ENCODE measurements around the gene SLC8A1.

SLC8A1 gene

DNA sequence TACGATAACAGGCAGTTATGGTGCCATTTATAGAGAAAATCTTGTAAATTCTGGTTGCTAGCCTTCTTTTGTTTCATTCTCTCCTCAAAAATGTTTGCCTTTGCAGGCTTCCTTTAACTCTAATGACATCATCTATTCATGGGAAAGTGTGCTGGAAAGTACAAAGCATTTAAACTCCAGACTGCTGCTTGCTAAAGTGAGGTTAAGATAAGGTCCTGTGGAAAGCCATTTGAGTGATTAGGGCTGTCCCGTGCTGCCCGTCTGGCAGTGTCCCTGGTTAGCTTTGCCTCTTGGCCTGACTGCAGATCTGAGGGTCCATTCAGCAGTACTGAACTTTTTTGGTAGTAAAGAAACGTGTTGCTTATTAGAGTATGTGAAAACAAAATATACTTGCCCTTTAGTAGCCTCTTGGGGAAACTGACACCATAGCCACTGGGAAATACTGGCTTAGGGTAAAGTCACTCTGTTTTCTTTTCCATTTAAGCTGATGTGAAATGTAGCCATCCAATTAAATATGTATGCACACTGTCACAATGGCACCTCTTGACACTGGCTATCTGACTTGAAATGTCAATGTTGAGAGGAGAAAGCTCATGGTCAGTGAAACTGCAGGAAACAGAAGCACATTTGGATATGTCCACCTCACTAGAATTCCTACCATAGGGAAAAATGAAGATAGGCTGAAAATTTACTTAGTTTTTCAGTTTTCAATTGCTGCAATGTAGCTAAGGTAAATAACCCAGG is 321.5 kb downstream of the SLC8A1 start:
- DNase-seq: no peak

- no peak for DNase-seq
Observed at GRCh38 chr2:40129725-40130124, 322.2 kb downstream of the SLC8A1 start.

DNA sequence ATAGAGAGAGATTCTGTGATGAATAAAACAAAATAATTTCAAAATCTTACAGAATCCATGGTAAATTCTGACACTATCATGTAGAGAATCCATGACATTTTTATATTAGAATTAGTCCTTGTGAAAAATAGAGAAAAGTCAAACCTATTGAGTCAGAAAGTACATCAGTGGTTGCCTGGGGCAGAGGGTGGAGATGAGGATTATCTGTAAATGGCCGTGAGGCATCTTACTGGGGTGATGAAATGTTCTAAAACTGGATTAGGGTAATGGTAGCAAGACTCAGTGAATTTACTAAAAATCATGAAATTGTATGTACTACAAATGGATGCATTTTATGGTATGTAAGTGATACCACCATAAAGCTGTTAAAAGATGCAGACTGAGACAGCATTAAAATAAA is 323.1 kb downstream of the SLC8A1 start:
- no peak for DNase-seq

DNA sequence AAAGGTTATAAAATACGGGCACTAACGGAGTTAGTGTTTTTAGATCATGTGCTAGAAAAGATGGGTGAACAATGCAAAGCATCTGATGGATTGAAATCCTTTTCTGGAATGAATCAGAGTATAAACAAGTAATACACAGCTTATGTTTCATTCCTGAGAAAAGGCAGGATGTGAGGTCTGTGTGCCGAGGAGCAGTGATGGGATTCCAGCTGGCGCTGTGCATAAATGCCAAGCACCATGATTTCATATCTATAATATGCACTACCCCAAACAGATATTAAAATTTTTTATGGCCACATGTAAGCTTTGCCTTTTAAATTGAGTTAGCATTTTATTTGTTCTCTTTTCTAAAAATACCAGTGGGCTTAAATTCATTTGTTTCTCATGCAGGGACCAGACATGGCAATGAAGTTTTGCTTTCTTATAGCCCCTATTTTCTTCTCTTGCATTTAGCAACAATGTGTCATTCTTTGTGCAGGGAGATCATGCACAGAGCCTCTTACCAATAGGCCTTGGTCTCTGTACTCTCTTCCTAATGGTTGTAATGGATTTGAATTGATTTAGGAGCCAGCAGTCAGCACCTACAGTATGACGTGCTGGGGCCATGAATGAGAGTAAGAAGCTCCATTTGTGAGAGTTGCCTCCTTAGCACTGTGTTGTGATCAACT is 323.9 kb downstream of the SLC8A1 start:
- no peak for DNase-seq

- no peak for DNase-seq
Observed at GRCh38 chr2:40127146-40127545, 324.7 kb downstream of the SLC8A1 start.

DNA sequence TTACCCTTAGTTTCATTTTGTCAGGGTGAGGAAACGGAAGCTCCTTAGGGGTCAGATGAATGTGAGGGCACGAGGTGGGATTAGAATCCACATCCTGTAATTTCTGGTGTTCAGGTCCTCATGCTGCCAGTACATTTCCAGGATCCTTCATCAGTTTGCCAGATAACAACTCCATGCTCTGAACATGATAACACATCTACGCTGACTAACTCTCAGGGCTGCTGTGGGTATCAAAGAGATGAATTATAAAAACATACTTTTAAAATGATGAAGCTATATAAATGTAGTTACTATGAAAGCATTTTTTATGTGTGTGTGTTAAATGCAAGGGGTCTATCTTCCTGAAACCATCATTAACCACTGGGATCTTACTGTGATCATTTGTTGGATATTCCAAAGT is 325.9 kb downstream of the SLC8A1 start:
- no peak for DNase-seq

DNA sequence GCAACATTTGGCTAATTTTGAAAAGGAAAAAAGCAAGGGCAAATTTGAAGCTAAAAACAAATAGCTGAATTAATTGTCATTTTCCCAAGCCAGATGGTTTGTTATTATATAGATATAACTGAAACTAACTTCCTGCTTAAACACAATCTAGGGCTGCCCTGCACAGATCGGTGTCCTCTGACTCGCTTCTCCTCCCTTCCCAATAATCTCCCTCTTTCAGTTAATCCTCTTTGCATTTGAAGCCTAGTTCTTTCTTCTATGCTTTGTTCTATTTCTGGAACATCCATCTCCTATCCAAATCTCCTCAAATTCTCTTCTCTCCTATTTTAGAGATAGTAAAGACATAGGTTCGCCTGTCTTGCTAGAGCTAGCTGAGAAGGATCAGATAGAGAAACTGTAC is 328.1 kb downstream of the SLC8A1 start:
- DNase-seq: no peak

GRCh38 chr2:40123326-40123725 is 328.6 kb downstream of the SLC8A1 start:
- no peak for DNase-seq

DNA sequence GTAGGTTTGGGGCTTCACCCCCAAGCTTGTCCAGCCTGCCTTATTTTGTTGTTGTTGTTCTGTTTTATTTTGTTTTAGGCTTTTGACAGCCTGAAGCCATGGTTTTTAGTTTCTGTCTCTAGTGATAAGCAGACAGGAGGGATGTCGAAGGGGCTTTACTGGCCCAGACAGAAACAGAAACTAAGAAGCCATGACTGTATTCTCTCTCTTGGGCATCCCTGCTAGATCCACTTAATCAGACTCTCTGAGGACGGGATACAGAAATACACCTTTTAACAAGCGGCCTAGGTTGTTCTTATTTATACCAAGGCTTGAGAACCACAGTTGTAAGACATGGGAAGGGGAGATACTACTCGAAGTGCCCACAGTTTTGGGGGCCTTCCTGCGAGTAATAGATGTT is 330.9 kb downstream of the SLC8A1 start:
- no peak for DNase-seq

GRCh38 chr2:40120026-40120425 is 331.9 kb downstream of the SLC8A1 start:
- DNase-seq: no peak

DNA sequence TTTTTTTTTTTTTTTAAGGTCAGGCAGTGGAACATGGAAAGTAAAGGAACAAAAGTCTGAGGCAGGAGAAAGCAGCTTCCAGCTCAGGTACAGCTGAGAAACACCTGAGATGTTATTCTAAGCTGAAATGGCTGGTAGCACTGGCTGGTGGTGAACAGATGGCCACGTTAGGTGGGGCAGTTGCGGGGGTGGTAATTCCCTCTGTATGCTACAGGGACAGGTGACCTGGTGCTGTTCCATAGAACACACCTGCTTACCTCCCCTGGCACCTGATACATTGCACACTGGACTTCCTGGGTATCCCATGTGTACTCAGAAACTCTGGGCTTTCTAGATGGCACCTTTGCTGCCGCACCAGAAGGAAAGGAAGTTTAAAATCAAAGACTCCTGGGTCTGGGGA is 333.3 kb downstream of the SLC8A1 start:
- no peak for DNase-seq

GRCh38 chr2:40115894-40116293 is 336.0 kb downstream of the SLC8A1 start:
- no peak for DNase-seq

DNA sequence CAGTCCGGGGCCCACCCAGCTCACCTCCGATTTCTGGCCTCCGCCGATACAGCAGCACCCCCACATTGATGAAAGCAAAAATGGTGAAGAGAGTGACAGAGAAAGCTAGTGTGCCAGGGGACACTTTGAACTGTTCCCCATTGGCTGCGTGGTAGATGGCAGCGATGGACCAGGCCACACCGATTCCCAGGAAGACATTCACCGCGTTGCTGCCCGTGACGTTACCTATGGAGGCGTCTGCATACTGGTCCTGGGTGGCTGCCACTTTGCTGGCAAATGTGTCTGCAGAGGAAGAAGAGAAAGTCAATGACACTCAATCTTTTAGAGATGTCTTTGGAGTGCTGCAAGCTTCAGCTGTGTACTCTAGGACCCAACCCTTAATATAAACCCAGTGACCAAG is 336.5 kb downstream of the SLC8A1 start:
- DNase-seq: no peak

DNA sequence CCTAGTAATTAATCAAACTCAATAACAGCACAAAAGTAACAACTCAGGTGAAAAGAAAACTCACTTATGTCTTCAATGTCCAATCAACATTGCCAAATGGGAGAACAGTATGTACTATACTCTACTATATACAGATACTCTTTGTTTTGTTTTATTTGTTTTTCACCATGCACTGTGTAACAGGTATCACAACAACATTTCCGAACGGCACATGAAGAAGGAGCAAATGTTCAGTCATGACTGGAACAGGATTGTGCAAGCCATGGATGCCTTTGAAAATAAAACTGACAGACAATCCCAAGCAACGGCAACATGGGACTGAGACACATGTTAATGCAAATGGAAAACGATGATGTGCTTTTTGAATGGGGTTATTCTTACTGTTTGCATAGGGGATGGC is 337.9 kb downstream of the SLC8A1 start:
- DNase-seq: no peak

DNA sequence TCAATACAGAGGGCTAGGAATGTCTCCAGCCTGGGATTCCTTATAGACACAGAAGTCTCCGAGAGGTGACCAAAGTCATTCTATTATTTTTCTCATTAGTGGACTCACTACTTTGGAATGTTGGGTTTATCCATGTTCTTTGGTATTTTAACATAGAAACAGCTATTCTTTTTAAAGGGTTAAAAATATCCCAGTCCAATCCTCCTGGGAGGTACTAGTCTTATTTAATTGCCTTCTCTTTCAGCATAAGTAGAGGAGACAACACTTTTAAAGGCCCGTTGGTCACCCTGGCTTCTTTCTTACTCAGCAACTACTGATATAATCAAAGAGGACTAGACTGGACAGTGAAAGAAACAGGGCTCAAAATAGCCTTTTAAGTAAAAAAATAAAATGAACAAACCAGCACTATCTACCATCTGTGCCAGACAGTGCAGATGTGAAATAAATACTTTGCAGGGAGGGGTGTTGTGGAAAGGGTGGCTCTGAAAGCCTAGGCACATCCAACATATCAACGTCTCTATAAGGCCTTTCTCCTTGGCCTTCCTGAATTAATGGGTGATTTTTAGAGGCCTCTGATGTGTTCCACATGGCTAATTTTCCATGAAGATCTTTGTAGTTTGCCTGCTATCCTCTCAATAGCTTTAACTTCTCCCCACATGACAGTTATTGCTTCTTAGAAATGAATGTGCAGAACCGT is 338.5 kb downstream of the SLC8A1 start:
- no peak for DNase-seq

DNA sequence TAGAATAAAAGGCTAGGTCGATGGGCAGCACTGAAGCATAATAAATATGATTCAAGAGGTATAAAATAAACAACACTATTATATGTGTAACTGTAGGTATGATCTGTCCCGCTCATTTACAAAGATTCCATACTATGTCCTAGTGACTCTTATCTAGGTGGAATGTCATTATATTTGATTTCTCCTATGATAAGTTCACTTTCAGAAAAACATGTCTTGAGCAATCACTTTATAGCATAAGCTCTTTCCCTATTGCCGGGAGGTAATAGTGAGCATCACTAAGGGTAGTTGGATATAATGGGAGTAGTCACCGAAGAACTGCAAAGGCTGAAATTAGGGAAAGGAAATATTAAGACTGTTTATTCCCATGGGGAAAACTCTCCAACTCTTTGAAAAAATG is 342.5 kb downstream of the SLC8A1 start:
- no peak for DNase-seq

GRCh38 chr2:40108851-40109250 is 343.0 kb downstream of the SLC8A1 start:
- no peak for DNase-seq

DNA sequence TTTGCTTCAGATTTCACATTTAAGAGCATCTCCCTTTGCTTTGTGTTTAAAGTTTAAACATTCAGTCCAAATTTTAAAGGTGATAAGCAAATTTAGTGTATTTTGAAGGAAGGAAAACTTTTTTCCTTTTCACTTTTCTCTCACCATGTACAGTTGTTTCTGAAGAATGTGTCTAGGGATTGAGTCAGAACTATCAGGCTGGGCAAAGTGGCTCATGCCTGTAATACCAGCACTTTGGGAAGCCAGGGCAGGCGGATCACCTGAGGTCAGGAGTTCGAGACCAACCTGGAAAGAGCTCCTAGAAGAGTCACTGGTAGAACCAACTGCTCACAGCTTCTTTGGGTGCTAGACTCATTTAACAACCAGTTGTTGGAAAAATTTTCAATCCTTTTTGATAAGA is 345.8 kb downstream of the SLC8A1 start:
- DNase-seq: no peak

GRCh38 chr2:40105593-40105992 is 346.3 kb downstream of the SLC8A1 start:
- DNase-seq: no peak

- no peak for DNase-seq
Observed at GRCh38 chr2:40103590-40103989, 348.3 kb downstream of the SLC8A1 start.

DNA sequence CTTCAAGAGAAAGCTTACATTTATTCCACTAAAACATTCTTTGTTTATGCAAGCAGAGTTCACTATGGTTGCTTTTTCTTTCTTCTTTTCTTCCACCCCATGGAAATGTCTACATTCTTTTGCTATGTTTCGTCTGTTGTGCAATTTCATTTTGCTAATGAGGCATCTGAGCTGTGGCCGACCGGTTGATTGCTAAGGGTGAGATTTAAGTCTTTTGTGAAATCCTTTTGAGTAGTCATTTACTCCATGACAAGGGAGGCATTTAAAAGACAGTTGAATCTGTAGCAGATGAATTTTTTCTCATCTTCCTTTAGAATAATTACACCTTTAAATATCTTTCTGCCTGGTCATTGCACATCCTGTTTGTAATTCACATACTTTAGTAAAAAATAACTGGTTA is 348.7 kb downstream of the SLC8A1 start:
- DNase-seq: no peak

- DNase-seq: no peak
Observed at GRCh38 chr2:40102447-40102846, 349.4 kb downstream of the SLC8A1 start.

DNA sequence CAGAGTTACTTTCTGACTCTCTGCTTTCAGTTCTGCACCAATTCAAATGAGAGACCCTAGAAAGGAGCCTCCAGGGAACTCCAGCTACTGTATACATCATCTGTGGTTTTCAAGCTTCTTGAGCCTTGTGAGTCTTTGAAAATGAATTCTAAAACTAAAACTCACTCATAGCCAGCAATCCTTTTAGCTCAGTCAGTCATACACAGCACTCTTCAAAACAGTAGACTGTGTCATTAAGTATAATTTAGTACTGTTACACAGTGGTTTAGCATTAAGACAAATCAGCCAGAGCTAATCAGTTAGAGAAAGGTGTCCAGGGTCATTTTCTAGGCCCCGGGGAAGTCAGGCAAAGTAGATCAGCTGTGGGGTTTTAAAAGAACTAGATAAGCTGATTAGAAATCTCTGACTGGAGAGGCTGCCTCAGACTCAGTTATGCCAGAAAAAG is 350.7 kb downstream of the SLC8A1 start:
- DNase-seq: no peak

DNA sequence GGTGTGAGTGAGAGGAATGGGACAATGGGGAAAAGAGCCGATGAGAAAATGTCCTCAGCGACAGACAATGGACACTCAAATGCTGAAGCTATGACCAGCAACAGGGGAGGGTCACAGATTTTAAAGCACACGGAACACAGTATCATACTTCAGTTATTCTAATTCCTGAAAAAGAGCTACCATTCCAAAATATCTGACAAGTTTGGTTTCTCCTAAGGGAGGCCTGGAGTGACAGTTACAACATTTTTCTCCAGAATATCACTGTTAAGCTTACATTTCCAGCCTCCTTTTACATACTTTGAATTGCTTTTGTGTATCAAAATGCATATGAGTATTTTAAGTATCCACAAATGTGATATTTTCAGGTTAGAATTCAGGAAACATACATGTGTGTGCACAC is 351.2 kb downstream of the SLC8A1 start:
- DNase-seq: no peak
